ENCODE data around the gene TRERF1.

GRCh38 chr6:42467651-42468050 lies 15.9 kb upstream of the TRERF1 start:
- TF ChIP-seq, protein P1, sequence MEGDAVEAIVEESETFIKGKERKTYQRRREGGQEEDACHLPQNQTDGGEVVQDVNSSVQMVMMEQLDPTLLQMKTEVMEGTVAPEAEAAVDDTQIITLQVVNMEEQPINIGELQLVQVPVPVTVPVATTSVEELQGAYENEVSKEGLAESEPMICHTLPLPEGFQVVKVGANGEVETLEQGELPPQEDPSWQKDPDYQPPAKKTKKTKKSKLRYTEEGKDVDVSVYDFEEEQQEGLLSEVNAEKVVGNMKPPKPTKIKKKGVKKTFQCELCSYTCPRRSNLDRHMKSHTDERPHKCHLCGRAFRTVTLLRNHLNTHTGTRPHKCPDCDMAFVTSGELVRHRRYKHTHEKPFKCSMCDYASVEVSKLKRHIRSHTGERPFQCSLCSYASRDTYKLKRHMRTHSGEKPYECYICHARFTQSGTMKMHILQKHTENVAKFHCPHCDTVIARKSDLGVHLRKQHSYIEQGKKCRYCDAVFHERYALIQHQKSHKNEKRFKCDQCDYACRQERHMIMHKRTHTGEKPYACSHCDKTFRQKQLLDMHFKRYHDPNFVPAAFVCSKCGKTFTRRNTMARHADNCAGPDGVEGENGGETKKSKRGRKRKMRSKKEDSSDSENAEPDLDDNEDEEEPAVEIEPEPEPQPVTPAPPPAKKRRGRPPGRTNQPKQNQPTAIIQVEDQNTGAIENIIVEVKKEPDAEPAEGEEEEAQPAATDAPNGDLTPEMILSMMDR (conservative IDR thresholded peaks at IDR 0.05; ENCODE audit: low read depth, low read length), result no peak
- TF ChIP-seq EZH2 (IDR thresholded peaks at IDR 0.05; ENCODE audit: low read length, unreplicated experiment) (no peak), EZH2phosphoT487 (IDR thresholded peaks at IDR 0.05; ENCODE audit: borderline replicate concordance, low read length) (no peak)
